Muscle layer of colon (tissue), 2 donors: Measurements from ENCODE around the gene EHBP1.

Experiments
- H3K27ac ChIP-seq: one replicate; pipeline ENCODE4 v1.7.0; 2013; ENCODE audit warnings: low read depth, mild to moderate bottlenecking, low read length, moderate library complexity
- H3K27me3 ChIP-seq, 2 donors: one replicate each; pipeline ENCODE4 v1.7.0; 2013; ENCODE audit warnings: low read length in 2 of 2, mild to moderate bottlenecking in 2 of 2; ENCODE audit not compliant: insufficient read depth in 2 of 2, control insufficient read depth in 1 of 2
- H3K36me3 ChIP-seq: one replicate; pipeline ENCODE4 v1.7.0; 2013; ENCODE audit warnings: mild to moderate bottlenecking, low read length; ENCODE audit not compliant: insufficient read depth
- H3K4me1 ChIP-seq: one replicate; pipeline ENCODE4 v1.7.0; 2013; ENCODE audit warnings: mild to moderate bottlenecking, low read length; ENCODE audit not compliant: insufficient read depth
- H3K4me3 ChIP-seq, 2 donors: one replicate each; pipeline ENCODE4 v1.7.0; 2013; ENCODE audit warnings: low read length in 2 of 2, low read depth in 1 of 2, mild to moderate bottlenecking in 1 of 2, moderate library complexity in 1 of 2
- H3K9ac ChIP-seq: one replicate; pipeline ENCODE4 v1.7.0; 2013; ENCODE audit warnings: low read length
- H3K9me3 ChIP-seq: one replicate; pipeline ENCODE4 v1.7.0; 2013; ENCODE audit warnings: mild to moderate bottlenecking, low read length
- donor health status: abdominal sarcoma.
- donor health status: Adenocarcinoma of cecum.

The EHBP1 gene

GRCh38 chr2:62941413-62941812 is 235.9 kb downstream of the EHBP1 start:
- Histone ChIP-seq H3K9ac (no peak overlapping the region), H3K27ac (no peak overlapping the region), H3K27me3 (no peaks in the 10 kb centered on the region), H3K36me3 (peaks cover 13% of the 10 kb centered on the region), H3K4me3 (no peak overlapping the region), H3K9me3 (no peaks in the 10 kb centered on the region), H3K4me1 (no peaks in the 10 kb centered on the region)

- Histone ChIP-seq H3K9me3 (no peaks in the 10 kb centered on the region), H3K27ac (no peak overlapping the region), H3K9ac (no peak overlapping the region), H3K36me3 (peaks cover 20% of the 10 kb centered on the region), H3K4me1 (no peaks in the 10 kb centered on the region), H3K4me3 (no peak overlapping the region), H3K27me3 (no peaks in the 10 kb centered on the region)
Measured at GRCh38 chr2:62944362-62944761, 238.8 kb downstream of the EHBP1 start.

GRCh38 chr2:62947403-62947802 is 241.9 kb downstream of the EHBP1 start:
- Histone ChIP-seq H3K27me3 (no peaks in the 10 kb centered on the region), H3K4me1 (no peaks in the 10 kb centered on the region), H3K9ac (no peak overlapping the region), H3K9me3 (no peaks in the 10 kb centered on the region), H3K4me3 (no peak overlapping the region), H3K27ac (no peak overlapping the region), H3K36me3 (peaks cover 24% of the 10 kb centered on the region)

DNA sequence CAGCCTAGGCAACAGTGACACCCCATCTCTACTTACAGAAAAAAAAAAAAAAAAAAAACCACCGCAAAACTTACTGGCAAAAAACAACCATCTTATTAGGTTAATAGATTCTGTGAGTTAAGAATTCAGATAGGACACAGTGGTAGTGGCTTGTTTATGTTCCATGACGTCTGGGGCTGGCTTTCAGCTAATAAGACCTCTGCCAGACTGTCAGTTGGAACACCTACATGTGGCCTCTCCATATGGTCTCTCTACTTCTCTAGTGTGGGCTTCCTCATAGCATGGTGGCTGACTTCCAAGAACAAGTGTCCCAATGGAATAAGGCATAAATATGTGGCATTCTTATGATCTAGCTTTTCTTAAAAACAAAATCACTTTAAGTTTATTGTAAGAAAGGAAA is 251.1 kb downstream of the EHBP1 start:
- Histone ChIP-seq H3K4me3 (no peak overlapping the region), H3K9ac (no peak overlapping the region), H3K36me3 (peaks cover 10% of the 10 kb centered on the region), H3K9me3 (no peaks in the 10 kb centered on the region), H3K4me1 (no peaks in the 10 kb centered on the region), H3K27me3 (no peaks in the 10 kb centered on the region), H3K27ac (no peak overlapping the region)

DNA sequence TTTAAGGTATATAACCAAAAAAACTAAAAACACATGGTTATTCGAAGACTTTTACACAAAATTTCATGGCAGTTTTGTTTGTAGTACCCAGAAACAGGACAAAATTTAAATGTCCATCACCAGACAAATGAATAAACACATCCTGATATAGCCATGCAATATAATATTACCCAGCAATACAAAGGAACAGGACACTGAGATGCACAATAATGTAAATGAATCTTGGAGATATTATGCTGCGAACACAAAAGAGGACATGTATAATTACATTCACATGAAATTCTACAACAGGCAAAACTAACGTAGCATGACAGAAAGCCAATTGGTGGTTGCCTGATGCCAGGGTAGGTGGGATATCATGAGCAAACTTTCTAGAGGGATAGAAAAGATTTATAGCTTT is 252.7 kb downstream of the EHBP1 start:
- no peaks in the 10 kb centered on the region for H3K4me1 ChIP-seq
- H3K27ac ChIP-seq = no peak overlapping the region
- no peak overlapping the region for H3K9ac ChIP-seq
- H3K4me3 ChIP-seq = no peak overlapping the region
- H3K27me3 ChIP-seq = no peaks in the 10 kb centered on the region
- H3K9me3 ChIP-seq = no peaks in the 10 kb centered on the region
- H3K36me3 ChIP-seq = peaks cover 10% of the 10 kb centered on the region

GRCh38 chr2:62964050-62964449 is 258.5 kb downstream of the EHBP1 start:
- Histone ChIP-seq H3K27me3 (no peaks in the 10 kb centered on the region), H3K27ac (no peak overlapping the region), H3K4me1 (no peaks in the 10 kb centered on the region), H3K4me3 (no peak overlapping the region), H3K36me3 (peaks cover 3% of the 10 kb centered on the region), H3K9me3 (no peaks in the 10 kb centered on the region), H3K9ac (no peak overlapping the region)

DNA sequence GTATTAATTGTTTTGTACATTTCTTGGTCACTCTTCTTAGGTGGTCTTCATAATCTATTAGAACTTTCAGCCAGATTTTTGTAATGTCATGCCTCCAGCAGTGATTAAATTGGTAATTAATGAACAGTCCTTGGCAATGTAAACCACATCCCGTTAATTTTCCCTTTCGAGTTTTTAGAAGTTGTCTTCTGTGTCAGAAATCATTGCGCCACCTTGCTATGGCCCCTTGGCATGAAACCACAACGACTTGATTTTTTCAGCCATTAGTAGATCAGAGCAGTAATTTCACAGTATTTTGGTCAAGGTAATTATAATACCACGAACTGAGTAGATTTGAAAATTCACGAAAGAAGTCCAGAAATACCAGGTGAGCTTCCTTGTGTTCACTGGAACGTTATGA is 259.2 kb downstream of the EHBP1 start:
- H3K27ac ChIP-seq = no peak overlapping the region
- H3K9ac ChIP-seq = no peak overlapping the region
- H3K9me3 ChIP-seq = no peaks in the 10 kb centered on the region
- H3K4me3 ChIP-seq = no peak overlapping the region
- no peaks in the 10 kb centered on the region for H3K36me3 ChIP-seq
- H3K27me3 ChIP-seq = no peaks in the 10 kb centered on the region
- no peaks in the 10 kb centered on the region for H3K4me1 ChIP-seq

DNA sequence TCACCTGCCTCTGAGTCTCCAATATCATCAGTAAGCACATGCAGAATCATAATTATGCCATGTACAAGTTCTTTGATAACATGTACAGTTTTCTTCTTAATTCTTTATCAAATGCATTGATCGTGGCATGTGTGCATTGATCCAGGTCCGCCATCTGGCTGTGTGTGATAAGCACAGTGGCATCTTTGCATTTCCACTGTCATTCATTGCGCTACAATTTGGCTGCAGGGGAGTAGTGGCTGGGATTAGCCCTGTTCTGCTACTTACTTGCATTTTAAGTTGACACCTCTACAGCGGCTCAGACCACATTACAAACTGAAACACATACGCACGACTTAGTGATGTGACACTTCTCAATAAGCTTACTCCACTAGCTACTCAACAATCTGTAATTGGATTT is 261.5 kb downstream of the EHBP1 start:
- Histone ChIP-seq H3K4me3 (no peak overlapping the region), H3K27ac (no peak overlapping the region), H3K9me3 (no peaks in the 10 kb centered on the region), H3K9ac (no peak overlapping the region), H3K36me3 (no peaks in the 10 kb centered on the region), H3K4me1 (no peaks in the 10 kb centered on the region), H3K27me3 (no peaks in the 10 kb centered on the region)

- Histone ChIP-seq H3K27me3 (no peaks in the 10 kb centered on the region), H3K36me3 (no peaks in the 10 kb centered on the region), H3K9ac (no peak overlapping the region), H3K27ac (no peak overlapping the region), H3K4me3 (no peak overlapping the region), H3K9me3 (no peaks in the 10 kb centered on the region), H3K4me1 (no peaks in the 10 kb centered on the region)
Measured at GRCh38 chr2:62968168-62968567, 262.7 kb downstream of the EHBP1 start.

DNA sequence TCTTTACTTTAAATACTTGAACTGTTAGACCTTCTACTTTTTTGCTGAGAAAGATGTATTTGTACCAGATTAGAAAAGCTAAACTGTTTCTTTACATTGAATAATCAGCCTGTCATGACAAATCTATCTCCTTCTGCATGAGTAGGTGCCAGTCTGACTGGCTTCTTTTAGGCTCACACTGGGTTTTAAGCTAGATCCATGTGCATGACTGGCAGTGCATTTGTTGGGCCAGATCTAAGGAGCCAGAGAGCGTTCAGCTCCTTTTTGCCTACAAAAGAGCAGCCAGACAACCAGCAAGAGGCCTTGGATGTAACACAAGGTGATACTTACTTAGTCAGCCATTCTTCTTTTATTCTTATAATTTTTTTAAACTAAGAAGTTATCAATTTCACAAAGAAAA is 263.2 kb downstream of the EHBP1 start:
- no peak overlapping the region for H3K9ac ChIP-seq

DNA sequence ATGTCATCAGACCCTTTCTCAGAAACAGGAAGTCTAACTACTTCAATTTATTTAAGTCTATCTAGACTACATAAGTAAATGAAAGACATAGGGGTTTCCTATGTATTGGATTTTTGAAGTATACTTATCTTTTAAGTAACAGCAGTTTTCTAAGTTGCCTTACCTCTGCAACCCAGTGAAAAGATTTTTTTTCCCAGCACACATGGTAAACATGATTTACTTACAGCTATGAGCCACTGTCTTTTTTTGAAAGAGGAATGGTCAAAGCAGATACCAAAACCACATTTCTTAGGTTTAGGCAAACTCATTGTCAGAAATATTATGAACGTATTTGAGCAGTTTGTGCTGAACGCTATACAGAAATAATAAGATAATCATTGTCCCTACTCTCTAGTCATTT is 266.4 kb downstream of the EHBP1 start:
- Histone ChIP-seq H3K27me3 (no peaks in the 10 kb centered on the region), H3K4me3 (no peak overlapping the region), H3K9me3 (no peaks in the 10 kb centered on the region), H3K4me1 (no peaks in the 10 kb centered on the region), H3K36me3 (no peaks in the 10 kb centered on the region), H3K9ac (no peak overlapping the region), H3K27ac (no peak overlapping the region)

More for the DNA sequence above, 263.2 kb downstream of the EHBP1 start:
- no peaks in the 10 kb centered on the region for H3K36me3 ChIP-seq
- H3K27ac ChIP-seq = no peak overlapping the region
- no peaks in the 10 kb centered on the region for H3K9me3 ChIP-seq
- no peaks in the 10 kb centered on the region for H3K27me3 ChIP-seq
- H3K4me1 ChIP-seq = no peaks in the 10 kb centered on the region
- no peak overlapping the region for H3K4me3 ChIP-seq

GRCh38 chr2:62972601-62973000 is 267.1 kb downstream of the EHBP1 start:
- Histone ChIP-seq H3K27me3 (no peaks in the 10 kb centered on the region), H3K27ac (no peak overlapping the region), H3K9ac (no peak overlapping the region), H3K4me3 (no peak overlapping the region), H3K36me3 (no peaks in the 10 kb centered on the region), H3K9me3 (no peaks in the 10 kb centered on the region), H3K4me1 (no peaks in the 10 kb centered on the region)
